CD8-positive, alpha-beta memory T cell (primary cell): ENCODE data around the gene NUP98. TPM values are rescaled to one million over a fixed set of nuclear protein-coding genes. Genes with fewer than 3 reads are reported as not detected.
A peak's percentile ranks its signal among the peaks of the same experiment; 100 is the strongest.
"Not testable (repeated sequence)": the region's sequence is repeated elsewhere in the genome, so short reads cannot be mapped to it uniquely, and the experiment has no call there.

Experiments
- CTCF ChIA-PET: fragments of 350-600 bp; sonication (Branson Sonifier 250); formaldehyde crosslinking; loops from one replicate; lab custom pipeline; 2021; ENCODE audit warnings: antibody characterized with exemption; lab: Charles Lee
- POLR2A ChIA-PET: fragments of 350-600 bp; sonication (Branson Sonifier 250); formaldehyde crosslinking; loops from one replicate; lab custom pipeline; 2021; ENCODE audit warnings: antibody characterized with exemption; lab: Charles Lee
- DNase-seq, 5 donors: peaks; one replicate each; pipeline versions ENCODE4 v3.0.0 to v3.0.0-alpha.2; 2020 to 2022; ENCODE audit warnings: mixed read lengths in 1 of 5
- H3K27ac ChIP-seq: one replicate; pipeline ENCODE4 v1.7.0; 2013; ENCODE audit warnings: low read depth, mild to moderate bottlenecking, low read length, moderate library complexity
- H3K27me3 ChIP-seq: 2 replicates; pipeline ENCODE4 v1.7.0; 2013; ENCODE audit warnings: low read length, mild to moderate bottlenecking; ENCODE audit not compliant: insufficient read depth, poor library complexity, severe bottlenecking
- H3K36me3 ChIP-seq: 2 replicates; pipeline ENCODE4 v1.7.0; 2013; ENCODE audit warnings: mild to moderate bottlenecking, low read length, moderate library complexity; ENCODE audit not compliant: insufficient read depth
- H3K4me1 ChIP-seq: 2 replicates; pipeline ENCODE4 v1.7.0; 2013; ENCODE audit warnings: mild to moderate bottlenecking, low read length, moderate library complexity; ENCODE audit not compliant: insufficient read depth
- H3K4me3 ChIP-seq: 2 replicates; pipeline ENCODE4 v1.7.0; 2013; ENCODE audit warnings: mild to moderate bottlenecking, low read length
- H3K9me3 ChIP-seq: 2 replicates; pipeline ENCODE4 v1.7.0; 2013; ENCODE audit warnings: mild to moderate bottlenecking, low read length
- H3K27ac Mint-ChIP-seq, 8 donors: one replicate each; pipeline ENCODE4 v1.8.0; 2020 to 2021; ENCODE audit warnings: mixed read lengths in 8 of 8, mild to moderate bottlenecking in 6 of 8, inconsistent platforms in 3 of 8, moderate library complexity in 3 of 8
- H3K27me3 Mint-ChIP-seq, 2 donors: one replicate each; pipeline ENCODE4 v1.8.0; 2020 to 2021; ENCODE audit warnings: mixed read lengths in 2 of 2, mild to moderate bottlenecking in 1 of 2, moderate library complexity in 1 of 2
- H3K36me3 Mint-ChIP-seq, 3 donors: one replicate each; pipeline ENCODE4 v1.8.0; 2020 to 2021; ENCODE audit warnings: mixed read lengths in 3 of 3, inconsistent platforms in 1 of 3, mild to moderate bottlenecking in 1 of 3
- H3K4me1 Mint-ChIP-seq, 3 donors: one replicate each; pipeline ENCODE4 v1.8.0; 2020 to 2021; ENCODE audit warnings: mixed read lengths in 3 of 3, inconsistent platforms in 1 of 3, mild to moderate bottlenecking in 1 of 3
- H3K4me3 Mint-ChIP-seq, 7 donors: one replicate each; pipeline ENCODE4 v1.8.0; 2020 to 2021; ENCODE audit warnings: mixed read lengths in 7 of 7, mild to moderate bottlenecking in 6 of 7, moderate library complexity in 4 of 7, inconsistent platforms in 2 of 7
- H3K9me3 Mint-ChIP-seq, 5 donors: one replicate each; pipeline ENCODE4 v1.8.0; 2020 to 2022; ENCODE audit warnings: mixed read lengths in 5 of 5, mild to moderate bottlenecking in 3 of 5, moderate library complexity in 2 of 5, inconsistent platforms in 1 of 5
- polyA plus RNA-seq: library from polyadenylated mRNA; unstranded; fragments of 300-500 nt; fragmentation: Illumina TruSeq; gene quantifications from one replicate; pipeline ENCODE4 v1.2.3, GENCODE V29; 2021
- total RNA-seq, 2 experiments: library from RNA; stranded (reverse); gene quantifications; one replicate each; pipeline ENCODE4 v1.2.3, GENCODE V29; 2021

NUP98 gene
- total and polyA plus RNA-seq, 3 experiments from 2014 or later = 49.0 to 105 (median 101) TPM

GRCh38 chr11:3817181-3817800, 19.9 kb upstream of the NUP98 start:
- ChIA-PET POLR2A (no interaction called here), CTCF (interaction anchor here (1.1 to 1.6 kb wide), 4 partner anchors 8 to 256 kb away, joined by 3 to 4 read pairs (median 4); partner anchors contain the start of gene STIM1)
- Histone ChIP-seq H3K36me3 (no peaks in the 10 kb centered on the region), H3K9me3 (no peaks in the 10 kb centered on the region), H3K27me3 (no peaks in the 10 kb centered on the region), H3K4me3 (no peak overlapping the region), H3K27ac (no peak overlapping the region), H3K4me1 (no peaks in the 10 kb centered on the region)
- Mint-ChIP-seq H3K36me3 (peaks cover 0 to 4% (median 0%) of the 10 kb centered on the region in 3 donors), H3K27me3 (no peaks in the 10 kb centered on the region), H3K4me1 (no peaks in the 10 kb centered on the region), H3K9me3 (no peaks in the 10 kb centered on the region), H3K4me3 (no peak overlapping the region), H3K27ac (peak overlapping the region in 1 of 8 donors; percentile 26)
- no peak for DNase-seq

- H3K27me3 ChIP-seq = no peaks in the 10 kb centered on the region
- no peak overlapping the region for H3K27ac ChIP-seq
- no peaks in the 10 kb centered on the region for H3K36me3 ChIP-seq
- H3K4me1 ChIP-seq = no peaks in the 10 kb centered on the region
- H3K9me3 Mint-ChIP-seq = no peaks in the 10 kb centered on the region
- H3K4me3 ChIP-seq = no peak overlapping the region
- no peak overlapping the region for H3K27ac Mint-ChIP-seq
- no peak for DNase-seq
- peaks cover 0 to 4% (median 0%) of the 10 kb centered on the region in 3 donors for H3K36me3 Mint-ChIP-seq
- H3K4me1 Mint-ChIP-seq = no peaks in the 10 kb centered on the region
- ChIA-PET POLR2A (no interaction called here), CTCF (interaction anchor here (1.2 to 1.6 kb wide), 2 partner anchors 38 to 256 kb away, joined by 3 to 4 read pairs; partner anchors contain the start of gene STIM1)
- H3K4me3 Mint-ChIP-seq = no peak overlapping the region
- no peaks in the 10 kb centered on the region for H3K27me3 Mint-ChIP-seq
- no peaks in the 10 kb centered on the region for H3K9me3 ChIP-seq
These were observed 19.3 kb upstream of the NUP98 start for GRCh38 chr11:3816673-3817072.

GRCh38 chr11:3815845-3816244, 18.5 kb upstream of the NUP98 start:
- Histone ChIP-seq H3K4me3 (no peak overlapping the region), H3K27me3 (no peaks in the 10 kb centered on the region), H3K36me3 (no peaks in the 10 kb centered on the region), H3K4me1 (no peaks in the 10 kb centered on the region), H3K27ac (no peak overlapping the region), H3K9me3 (no peaks in the 10 kb centered on the region)
- Mint-ChIP-seq H3K27ac (peak overlapping the region in 1 of 8 donors; percentile 35), H3K27me3 (no peaks in the 10 kb centered on the region), H3K4me1 (no peaks in the 10 kb centered on the region), H3K36me3 (peaks cover 0 to 4% (median 0%) of the 10 kb centered on the region in 3 donors), H3K9me3 (no peaks in the 10 kb centered on the region), H3K4me3 (no peak overlapping the region)
- ChIA-PET POLR2A (interaction anchor here (0.6 kb wide), 1 partner anchor 15 kb away, joined by 3 read pairs; no protein-coding TSS in a partner anchor), CTCF (no interaction called here)
- DNase-seq = no peak

- H3K27ac ChIP-seq, H3K27ac Mint-ChIP-seq, H3K36me3 Mint-ChIP-seq, H3K36me3 ChIP-seq, H3K9me3 Mint-ChIP-seq, POLR2A ChIA-PET, DNase-seq, H3K4me1 Mint-ChIP-seq, H3K4me3 ChIP-seq, H3K27me3 Mint-ChIP-seq, H3K9me3 ChIP-seq, H3K4me1 ChIP-seq, H3K27me3 ChIP-seq: not testable (repeated sequence)
- H3K4me3 Mint-ChIP-seq = peak overlapping the region in 1 of 7 donors; percentile 40
- CTCF ChIA-PET = interaction anchor here (1.2 to 1.4 kb wide), 2 partner anchors 27 to 39 kb away, joined by 4 read pairs; no protein-coding TSS in a partner anchor
These were observed 17.5 kb upstream of the NUP98 start for GRCh38 chr11:3814832-3815231.

GRCh38 chr11:3810951-3811350, 13.6 kb upstream of the NUP98 start:
- H3K4me1 ChIP-seq = peaks cover 9% of the 10 kb centered on the region
- H3K36me3 Mint-ChIP-seq = peaks cover 0 to 4% (median 0%) of the 10 kb centered on the region in 3 donors
- H3K4me3 ChIP-seq = no peak overlapping the region
- no peaks in the 10 kb centered on the region for H3K9me3 ChIP-seq
- H3K27me3 Mint-ChIP-seq = no peaks in the 10 kb centered on the region
- no peaks in the 10 kb centered on the region for H3K9me3 Mint-ChIP-seq
- no peaks in the 10 kb centered on the region for H3K36me3 ChIP-seq
- peaks cover 14 to 16% (median 16%) of the 10 kb centered on the region in 3 donors for H3K4me1 Mint-ChIP-seq
- no peaks in the 10 kb centered on the region for H3K27me3 ChIP-seq
- no peak overlapping the region for H3K27ac Mint-ChIP-seq
- no peak for DNase-seq
- H3K4me3 Mint-ChIP-seq = no peak overlapping the region
- CTCF ChIA-PET = interaction anchor here (1.0 to 5.2 kb wide), 5 partner anchors 9 to 262 kb away, joined by 3 to 57 read pairs (median 22); partner anchors contain the start of genes NUP98 and STIM1
- POLR2A ChIA-PET = no interaction called here
- no peak overlapping the region for H3K27ac ChIP-seq

GRCh38 chr11:3810446-3810845, 13.1 kb upstream of the NUP98 start:
- Histone ChIP-seq H3K27ac (no peak overlapping the region), H3K4me3 (no peak overlapping the region), H3K9me3 (no peaks in the 10 kb centered on the region), H3K4me1 (peaks cover 9% of the 10 kb centered on the region), H3K27me3 (no peaks in the 10 kb centered on the region), H3K36me3 (no peaks in the 10 kb centered on the region)
- POLR2A ChIA-PET = interaction anchor here (3.2 kb wide), 1 partner anchor 31 kb away, joined by 11 read pairs; the partner anchor contains the start of gene RHOG
- Mint-ChIP-seq H3K4me3 (peak overlapping the region in 2 of 7 donors; percentile 54 to 74), H3K4me1 (peaks cover 14 to 16% (median 16%) of the 10 kb centered on the region in 3 donors), H3K27ac (peak overlapping the region in 1 of 8 donors; percentile 14), H3K36me3 (peaks cover 0 to 4% (median 0%) of the 10 kb centered on the region in 3 donors), H3K9me3 (no peaks in the 10 kb centered on the region), H3K27me3 (no peaks in the 10 kb centered on the region)
- CTCF ChIA-PET = interaction anchor here (1.0 to 5.2 kb wide), 6 partner anchors 10 to 262 kb away, joined by 3 to 57 read pairs (median 22); partner anchors contain the start of genes NUP98 and STIM1
- DNase-seq = no peak

GRCh38 chr11:3809624-3809928, 12.2 kb upstream of the NUP98 start:
- Mint-ChIP-seq H3K9me3 (no peaks in the 10 kb centered on the region), H3K27ac (peak overlapping the region in 1 of 8 donors; percentile 29), H3K4me3 (peak overlapping the region in 3 of 7 donors; percentile 15 to 74 (median 19)), H3K36me3 (peaks cover 0 to 4% (median 0%) of the 10 kb centered on the region in 3 donors), H3K27me3 (no peaks in the 10 kb centered on the region), H3K4me1 (peaks cover 14 to 16% (median 16%) of the 10 kb centered on the region in 3 donors)
- no peak for DNase-seq
- Histone ChIP-seq H3K4me1 (peaks cover 9% of the 10 kb centered on the region), H3K9me3 (no peaks in the 10 kb centered on the region), H3K27me3 (no peaks in the 10 kb centered on the region), H3K36me3 (no peaks in the 10 kb centered on the region), H3K27ac (no peak overlapping the region), H3K4me3 (no peak overlapping the region)
- CTCF ChIA-PET = interaction anchor here (0.8 to 5.2 kb wide), 15 partner anchors 8 to 263 kb away, joined by 3 to 57 read pairs (median 7); partner anchors contain the start of genes NUP98, RHOG and STIM1
- POLR2A ChIA-PET = interaction anchor here (1.1 to 3.2 kb wide), 3 partner anchors 12 to 31 kb away, joined by 3 to 11 read pairs (median 11); partner anchors contain the start of genes NUP98 and RHOG
